CD4-positive, alpha-beta T cell treated with Interleukin-1 beta for 1 hour (primary cell): Measurements from ENCODE around the gene PCGF5.
A peak's percentile ranks its signal among the peaks of the same experiment; 100 is the strongest.
"Not testable (repeated sequence)": the region's sequence is repeated elsewhere in the genome, so short reads cannot be mapped to it uniquely, and the experiment has no call there.

Experiments
- DNase-seq, 2 donors: peaks; one replicate each; pipeline ENCODE4 v3.0.0-alpha.2; 2020 to 2022

The PCGF5 gene

DNA sequence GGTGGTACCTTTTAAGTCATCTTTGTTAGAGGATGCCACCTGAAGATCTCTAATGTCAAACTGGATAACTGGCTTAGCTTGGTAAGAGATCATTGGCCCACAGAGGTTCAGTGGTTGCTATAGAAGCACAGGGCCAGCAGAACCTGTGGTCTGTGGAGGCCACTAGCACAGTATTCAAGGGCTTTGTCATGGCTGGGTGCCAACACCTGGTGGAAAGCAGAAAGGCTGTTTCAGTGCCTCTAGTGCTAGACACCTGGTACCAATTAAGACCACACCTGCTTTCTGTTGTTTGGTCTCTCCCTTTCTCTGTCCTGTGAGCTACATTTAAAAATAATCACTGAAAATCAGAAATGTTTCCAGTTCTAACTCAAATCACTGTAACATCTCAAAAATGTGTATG lies 10.0 kb upstream of the PCGF5 start:
- peak; percentile 18 to 59 for DNase-seq

GRCh38 chr10:91211675-91212074 lies 8.8 kb upstream of the PCGF5 start:
- no peak for DNase-seq

DNA sequence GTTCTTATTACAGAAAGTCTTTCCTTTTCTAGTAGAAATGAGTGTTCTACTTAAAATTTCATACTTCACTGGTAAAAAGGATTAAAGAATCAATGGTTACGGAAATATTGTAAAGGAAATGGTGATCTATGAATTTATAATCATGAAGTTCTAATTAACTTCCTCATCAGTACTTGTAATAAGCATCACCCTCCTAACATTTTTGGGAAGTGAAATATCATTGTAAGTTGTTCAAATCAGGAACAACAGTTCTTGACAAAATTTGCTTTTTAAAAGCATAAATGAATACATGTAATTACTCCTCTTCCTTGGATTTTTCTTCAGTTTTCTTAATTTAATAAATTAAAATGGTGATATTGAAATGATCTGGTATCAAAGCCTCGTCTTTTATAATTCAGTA lies 5.6 kb upstream of the PCGF5 start:
- DNase-seq: no peak

- DNase-seq: no peak
Observed at GRCh38 chr10:91215384-91215783, 5.1 kb upstream of the PCGF5 start.

DNA sequence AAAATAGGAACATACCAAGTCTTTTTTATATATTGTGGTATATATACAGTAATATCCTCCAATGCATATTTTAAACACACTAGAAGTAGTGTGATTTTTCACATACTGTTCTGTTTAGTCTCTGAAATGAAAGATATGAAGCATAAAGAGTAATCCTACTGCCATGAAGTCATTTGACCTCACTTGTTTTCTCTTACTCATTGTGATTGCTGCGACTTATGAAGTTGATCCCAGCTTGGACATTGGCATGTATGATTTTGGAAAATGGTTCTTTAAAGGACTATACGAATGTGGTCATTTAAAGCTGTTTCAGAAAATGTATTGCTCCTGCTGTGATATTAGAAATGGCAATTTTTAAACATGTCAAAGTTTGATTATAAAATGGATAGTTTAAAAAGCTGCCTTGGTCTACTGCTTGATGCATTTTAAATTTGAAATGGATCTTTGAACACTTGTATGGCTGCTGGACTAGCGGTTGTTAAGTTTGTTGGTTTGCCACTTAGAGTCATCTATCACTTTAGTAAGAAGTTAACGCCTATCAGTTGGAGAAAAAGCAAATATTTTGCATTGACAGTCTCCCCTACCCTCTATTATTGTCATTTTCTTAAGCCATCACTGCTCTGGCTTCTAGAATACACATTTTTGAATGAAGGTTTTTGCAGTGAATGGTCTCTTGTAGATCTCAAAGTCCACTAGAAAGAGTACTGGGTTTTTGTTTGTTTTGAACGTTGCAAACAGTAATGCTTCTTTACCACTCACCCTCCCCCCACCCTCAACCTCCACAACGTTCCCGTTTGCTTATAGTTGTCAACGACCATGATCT lies 881 bp upstream of the PCGF5 start:
- DNase-seq: no peak

- DNase-seq: peak in 1 of 2 donors; percentile 26
Observed at GRCh38 chr10:91220954-91221675, 652 bp downstream of the PCGF5 start.

DNA sequence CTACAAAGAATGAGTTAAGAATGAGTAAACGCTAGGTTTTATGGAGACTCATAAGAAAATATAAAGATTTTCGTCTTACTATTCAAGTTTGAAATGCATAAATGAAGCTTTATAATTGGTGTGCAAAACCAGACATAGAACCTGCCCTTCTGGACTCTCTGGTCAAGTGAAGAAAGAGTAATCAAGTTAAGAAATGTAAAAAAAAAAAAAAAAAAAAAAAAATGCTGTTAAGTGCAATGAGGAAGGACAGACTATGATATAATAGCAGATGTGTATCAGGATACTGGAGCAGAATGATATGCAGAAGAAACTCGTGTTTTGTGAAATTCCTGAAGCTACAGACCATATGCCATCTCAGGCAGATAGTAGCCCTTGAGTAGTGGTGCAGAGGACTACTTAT lies 5.6 kb downstream of the PCGF5 start:
- DNase-seq: no peak

DNA sequence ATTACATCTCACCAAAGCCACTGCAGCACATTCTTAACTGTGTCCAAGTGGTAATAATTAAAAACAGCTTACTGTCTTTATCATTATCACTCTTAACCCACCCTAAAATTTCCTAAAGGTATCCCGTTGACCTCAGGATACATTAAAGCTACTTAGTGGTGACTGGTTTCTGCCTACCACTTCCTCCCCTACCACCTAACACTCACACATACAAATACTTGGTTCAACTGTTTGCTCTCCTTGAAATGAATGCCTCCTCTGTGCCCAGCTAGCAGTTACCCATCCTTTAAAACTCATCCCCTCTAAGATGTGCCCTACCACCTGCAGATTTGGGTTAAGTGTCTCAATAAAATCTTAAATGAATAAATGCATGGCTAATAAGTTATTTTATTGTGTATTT lies 7.1 kb downstream of the PCGF5 start:
- no peak for DNase-seq

DNA sequence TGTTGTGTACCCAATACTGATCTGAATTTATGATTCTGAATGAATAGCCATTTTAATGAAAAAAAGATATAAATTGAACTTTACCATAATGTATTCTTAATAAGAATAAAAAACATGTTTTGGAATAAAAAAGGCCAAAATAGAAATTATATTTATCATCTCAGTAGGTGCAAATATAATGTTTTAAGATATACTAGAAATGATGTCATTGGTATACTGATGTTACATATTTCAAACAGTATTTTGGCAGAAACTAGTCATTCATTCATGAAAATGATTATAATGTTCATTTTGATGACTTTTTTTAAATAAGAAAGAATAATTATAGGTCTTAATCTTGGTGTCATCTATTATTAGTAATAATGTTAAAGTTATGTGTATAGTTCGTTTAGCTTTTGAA lies 9.2 kb downstream of the PCGF5 start:
- no peak for DNase-seq

DNA sequence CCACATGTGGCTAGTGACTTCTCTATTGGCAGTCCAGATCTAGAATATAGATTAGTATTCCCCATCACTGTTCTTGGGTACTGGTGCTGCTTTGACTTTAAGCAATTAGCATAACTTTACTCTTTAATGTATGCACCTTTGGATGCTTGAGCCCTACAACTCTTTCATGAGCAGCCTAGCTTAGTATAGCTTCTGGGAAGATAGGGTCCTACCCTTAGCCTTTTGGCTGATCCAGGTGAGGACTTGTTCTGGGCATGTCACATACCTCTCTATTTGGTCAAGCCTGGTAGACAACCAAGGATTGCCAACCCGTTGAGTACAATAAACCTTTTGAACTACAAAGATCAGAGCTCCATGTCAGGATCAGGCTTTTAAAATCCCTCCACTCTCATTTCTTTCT lies 17.7 kb downstream of the PCGF5 start:
- no peak for DNase-seq

- no peak for DNase-seq
Observed at GRCh38 chr10:91239789-91240188, 19.3 kb downstream of the PCGF5 start.

GRCh38 chr10:91242940-91243339 lies 22.5 kb downstream of the PCGF5 start:
- DNase-seq: no peak

DNA sequence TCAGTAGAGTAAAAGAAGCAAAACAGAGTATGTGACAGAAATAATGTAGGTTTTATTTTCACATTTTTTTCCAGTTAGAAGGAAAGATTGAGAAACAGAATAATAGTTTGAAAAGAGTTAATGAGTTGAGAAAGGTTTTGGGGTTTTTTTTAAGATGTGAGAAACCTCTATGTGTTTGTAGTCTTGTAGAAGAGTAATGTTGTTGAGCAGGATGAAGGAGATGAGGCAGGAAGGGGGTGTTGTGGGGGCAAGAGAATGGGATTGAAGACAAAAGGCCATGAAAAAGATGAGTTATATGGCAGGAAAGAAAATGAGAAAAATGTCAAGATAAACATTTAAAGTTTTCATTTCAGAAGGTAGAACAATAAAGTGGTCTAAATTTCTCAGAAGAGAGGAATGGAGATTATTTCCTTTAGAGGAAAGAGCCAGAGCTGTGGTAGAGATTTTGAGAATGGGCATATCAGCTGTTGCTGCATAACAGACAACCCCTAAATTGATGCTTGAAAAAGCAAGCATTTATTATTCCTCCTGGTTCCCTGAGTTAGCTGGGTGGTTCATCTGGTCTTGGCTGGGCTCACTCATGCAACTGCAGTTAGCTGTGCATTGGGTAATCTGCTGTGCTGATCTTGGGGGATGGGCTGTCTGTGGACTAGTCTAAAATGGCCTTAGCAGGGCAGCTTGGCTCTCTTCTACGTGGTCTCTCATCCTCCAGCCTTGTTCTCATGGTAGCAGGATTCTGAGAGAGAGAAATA lies 27.1 kb downstream of the PCGF5 start:
- DNase-seq: no peak

DNA sequence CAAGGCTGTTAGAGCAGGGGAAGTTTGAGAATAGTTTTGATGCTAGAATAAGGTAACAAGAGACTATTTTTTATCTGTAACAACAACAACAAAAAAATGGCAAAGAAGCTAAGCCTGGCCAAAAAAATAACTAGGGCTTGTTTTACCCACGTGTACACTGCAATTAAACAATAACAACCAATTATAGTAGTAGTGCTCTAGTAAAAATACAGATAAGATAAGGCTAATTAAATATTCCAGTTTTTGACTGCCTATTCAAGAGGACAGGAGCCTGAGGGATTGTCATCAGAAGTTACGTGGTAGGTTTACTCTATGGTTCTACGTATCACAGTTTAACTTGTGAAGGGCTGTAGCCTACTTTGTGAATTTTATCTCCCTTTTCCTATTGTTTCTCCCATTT lies 29.2 kb downstream of the PCGF5 start:
- no peak for DNase-seq

- DNase-seq: no peak
Observed at GRCh38 chr10:91250341-91250740, 29.9 kb downstream of the PCGF5 start.

GRCh38 chr10:91251430-91252056 lies 31.1 kb downstream of the PCGF5 start:
- DNase-seq: peak; percentile 59 to 73

- DNase-seq: no peak
Observed at GRCh38 chr10:91253300-91253699, 32.8 kb downstream of the PCGF5 start.

- DNase-seq: no peak
Observed at GRCh38 chr10:91257310-91257709, 36.8 kb downstream of the PCGF5 start.

DNA sequence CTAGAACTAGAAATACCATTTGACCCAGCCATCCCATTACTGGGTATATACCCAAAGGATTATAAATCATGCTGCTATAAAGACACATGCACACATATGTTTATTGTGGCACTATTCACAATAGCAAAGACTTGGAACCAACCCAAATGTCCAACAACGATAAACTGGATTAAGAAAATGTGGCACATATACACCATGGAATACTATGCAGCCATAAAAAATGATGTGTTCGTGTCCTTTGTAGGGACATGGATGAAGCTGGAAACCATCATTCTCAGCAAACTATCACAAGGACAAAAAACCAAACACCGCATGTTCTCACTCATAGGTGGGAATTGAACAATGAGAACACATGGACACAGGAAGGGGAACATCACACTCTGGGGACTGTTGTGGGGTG lies 40.0 kb downstream of the PCGF5 start:
- DNase-seq: not testable (repeated sequence)

DNA sequence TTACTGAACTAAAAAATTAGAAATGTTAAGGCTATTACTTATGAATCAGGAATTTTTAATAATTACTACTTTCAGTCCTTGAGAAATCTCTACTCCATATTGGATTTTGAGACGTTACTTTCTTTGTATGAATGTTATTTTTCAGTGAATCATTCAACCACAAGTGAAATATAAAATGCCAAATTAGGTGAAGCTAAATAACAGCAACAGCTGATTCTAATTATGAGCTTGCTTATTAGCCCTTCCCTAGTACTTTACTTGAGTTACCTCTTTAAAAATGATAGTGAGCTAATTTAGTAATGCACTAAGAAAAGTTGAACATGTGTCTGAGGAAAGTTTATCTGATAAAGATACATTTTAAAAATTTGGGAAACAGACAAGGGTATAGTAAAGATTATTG lies 51.4 kb downstream of the PCGF5 start:
- no peak for DNase-seq

DNA sequence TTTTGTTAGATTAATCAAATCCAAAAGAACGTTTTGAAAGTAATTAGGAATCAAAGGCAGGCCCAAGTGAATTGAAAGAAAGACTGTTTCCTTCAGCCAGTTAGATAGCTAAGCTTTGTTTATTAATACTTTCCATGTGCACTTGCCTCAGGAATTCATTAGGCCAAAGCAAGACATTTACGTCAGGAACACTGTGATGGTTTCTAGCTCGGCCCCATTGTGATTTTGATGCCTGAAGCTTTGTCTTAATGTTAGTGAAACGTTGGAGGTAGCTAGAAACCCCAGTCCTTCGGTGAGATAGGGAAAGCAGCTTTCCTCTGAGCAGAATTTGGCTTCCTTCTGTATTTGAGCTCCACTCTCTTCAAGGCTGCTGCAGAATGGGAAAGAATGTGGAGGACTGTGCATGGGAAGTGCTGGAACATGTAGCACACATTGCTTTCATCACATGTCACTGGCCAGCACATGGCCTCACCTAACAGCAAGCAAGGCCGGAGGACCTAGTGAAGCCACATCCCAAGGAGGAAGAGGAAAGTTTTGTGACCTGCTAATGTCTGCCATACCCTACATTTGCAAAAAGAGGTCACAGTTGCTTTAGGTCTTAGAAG lies 64.1 kb downstream of the PCGF5 start:
- no peak for DNase-seq

DNA sequence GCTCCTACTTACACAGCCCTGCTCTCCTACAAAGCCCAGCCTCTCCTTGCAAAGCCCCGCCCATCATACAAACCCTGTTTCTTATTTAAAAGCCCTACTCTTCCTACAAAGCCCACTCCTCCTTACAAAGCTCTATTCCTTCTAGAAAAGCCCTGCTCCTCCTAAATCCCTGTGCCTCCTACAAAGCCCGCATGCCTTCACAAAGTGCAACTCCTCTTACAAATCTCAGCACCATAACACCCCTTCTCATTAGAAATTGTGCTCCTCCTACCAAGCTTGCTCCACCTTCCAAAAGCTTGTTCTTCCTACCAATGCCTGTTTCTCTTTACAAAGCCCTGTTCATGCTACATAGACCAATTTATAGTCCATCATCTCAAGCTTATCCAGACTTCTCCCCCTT lies 66.1 kb downstream of the PCGF5 start:
- DNase-seq: no peak

DNA sequence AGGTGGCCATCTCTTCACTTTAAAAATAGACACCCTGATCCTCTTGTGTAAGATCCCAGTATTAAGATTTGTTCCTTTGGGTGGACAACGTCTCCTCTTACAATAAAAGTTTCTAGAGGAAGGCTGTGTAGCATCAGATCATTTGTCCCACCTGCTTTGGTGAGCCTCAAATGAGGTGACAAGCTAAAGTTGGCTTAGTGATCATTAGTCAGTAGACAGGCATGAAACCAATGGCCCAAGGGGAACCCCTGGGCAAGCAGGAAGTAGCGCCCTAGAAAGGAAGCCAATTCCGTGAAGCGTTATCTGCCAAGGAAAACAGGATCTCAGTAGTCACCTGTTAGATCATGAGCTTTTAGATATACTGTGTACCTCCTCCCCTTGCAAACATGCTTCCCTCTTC lies 66.8 kb downstream of the PCGF5 start:
- no peak for DNase-seq
